HepG2 (cell line): ENCODE data around the gene TRIM66. TPM values are rescaled to one million over a fixed set of nuclear protein-coding genes. Genes with fewer than 3 reads are reported as not detected.

ENCODE experiments used
- EHMT2 ChIP-seq: fragments of 200-600 bp; sonication (generic); IDR thresholded peaks from 2 replicates; pipeline ENCODE4 v1.7.0; 2017; ENCODE audit warnings: antibody characterized with exemption, low read depth, low read length, borderline replicate concordance
- FOXO1 ChIP-seq: sonication (generic); formaldehyde crosslinking; IDR thresholded peaks from 2 replicates; pipeline ENCODE4 v1.4.0; 2020; ENCODE audit warnings: missing genetic modification reagents
- GATA4 ChIP-seq: sonication (generic); IDR thresholded peaks from 2 replicates; pipeline ENCODE4 v1.6.1; 2016; ENCODE audit warnings: antibody characterized with exemption, low read depth, borderline replicate concordance
- GATAD1 ChIP-seq: IDR thresholded peaks from 2 replicates; pipeline ENCODE4 v1.6.1; 2016; ENCODE audit warnings: missing genetic modification reagents, missing compliant biosample characterization
- HOXA7 ChIP-seq: sonication (generic); formaldehyde crosslinking; IDR thresholded peaks from 2 replicates; pipeline ENCODE4 v1.8.1; 2022; ENCODE audit warnings: mild to moderate bottlenecking, missing genetic modification reagents, moderate library complexity
- JARID2 ChIP-seq: sonication (generic); formaldehyde crosslinking; IDR thresholded peaks from 2 replicates; pipeline ENCODE4 v1.8.1; 2023; ENCODE audit warnings: missing genetic modification reagents, inconsistent platforms; ENCODE audit not compliant: insufficient replicate concordance
- JUNB ChIP-seq: sonication (generic); formaldehyde crosslinking; IDR thresholded peaks from 2 replicates; pipeline ENCODE4 v1.8.0; 2022; ENCODE audit warnings: missing genetic modification reagents, mild to moderate bottlenecking, borderline replicate concordance
- ZFX ChIP-seq: sonication (generic); formaldehyde crosslinking; IDR thresholded peaks from 2 replicates; pipeline ENCODE4 v1.4.0; 2020; ENCODE audit warnings: mild to moderate bottlenecking, low read depth, missing genetic modification reagents, moderate library complexity
- ZNF24 ChIP-seq: fragments of 450-650 bp; IDR thresholded peaks from 2 replicates; pipeline ENCODE4 v1.6.1; 2017; ENCODE audit warnings: antibody characterized with exemption, mild to moderate bottlenecking
- ZNF75D ChIP-seq: sonication (generic); formaldehyde crosslinking; IDR thresholded peaks from 2 replicates; pipeline ENCODE4 v1.8.1; 2023; ENCODE audit warnings: missing genetic modification reagents, mild to moderate bottlenecking, borderline replicate concordance
- ZNF772 ChIP-seq: sonication (generic); formaldehyde crosslinking; IDR thresholded peaks from 2 replicates; pipeline ENCODE4 v1.5.0; 2020; ENCODE audit warnings: mild to moderate bottlenecking, missing genetic modification reagents
- polyA plus RNA-seq, 8 experiments: library from polyadenylated mRNA; depleted of rRNA in 3 of 8; stranded (reverse) in 7 of 8; unstranded in 1 of 8; fragments of >200 nt; fragmentation: Illumina TruSeq in 4 of 8; extraction: Trizol in 4 of 8; gene quantifications; 2 replicates each; pipeline versions ENCODE4 v1.2.1 to v1.2.3, GENCODE V29; 2011 to 2016; ENCODE audit warnings: low read depth in 4 of 8, missing spikeins in 1 of 8, mixed read lengths in 1 of 8; ENCODE audit not compliant: insufficient read depth in 1 of 8
- total RNA-seq, 5 experiments: library from RNA; depleted of rRNA; stranded (reverse); fragments of >200 nt; fragmentation: Illumina TruSeq; extraction: Trizol; gene quantifications; 2 replicates each; pipeline ENCODE4 v1.2.3, GENCODE V29; 2016; ENCODE audit warnings: low read depth in 1 of 5
- TF ChIP-seq, protein P1 (sequence below), 2 experiments: sonication (generic) in 1 of 2; formaldehyde crosslinking in 1 of 2; IDR thresholded peaks; 2 replicates each; pipeline versions ENCODE4 v1.5.1 to v1.6.1; 2011 to 2020; ENCODE audit warnings: borderline replicate concordance in 1 of 2, low read depth in 1 of 2, low read length in 1 of 2, mild to moderate bottlenecking in 1 of 2, missing genetic modification reagents in 1 of 2, moderate library complexity in 1 of 2
- TF ChIP-seq, protein P2 (sequence below): sonication (generic); formaldehyde crosslinking; IDR thresholded peaks from 2 replicates; pipeline ENCODE4 v1.8.0; 2022; ENCODE audit warnings: mild to moderate bottlenecking, missing genetic modification reagents; ENCODE audit not compliant: insufficient replicate concordance

Gene TRIM66
- total and polyA plus RNA-seq, 2 of the 13 experiments (the other 11 are each of a cell fraction or from before 2014, with no cell fraction given): 4.9 to 6.1 TPM

DNA sequence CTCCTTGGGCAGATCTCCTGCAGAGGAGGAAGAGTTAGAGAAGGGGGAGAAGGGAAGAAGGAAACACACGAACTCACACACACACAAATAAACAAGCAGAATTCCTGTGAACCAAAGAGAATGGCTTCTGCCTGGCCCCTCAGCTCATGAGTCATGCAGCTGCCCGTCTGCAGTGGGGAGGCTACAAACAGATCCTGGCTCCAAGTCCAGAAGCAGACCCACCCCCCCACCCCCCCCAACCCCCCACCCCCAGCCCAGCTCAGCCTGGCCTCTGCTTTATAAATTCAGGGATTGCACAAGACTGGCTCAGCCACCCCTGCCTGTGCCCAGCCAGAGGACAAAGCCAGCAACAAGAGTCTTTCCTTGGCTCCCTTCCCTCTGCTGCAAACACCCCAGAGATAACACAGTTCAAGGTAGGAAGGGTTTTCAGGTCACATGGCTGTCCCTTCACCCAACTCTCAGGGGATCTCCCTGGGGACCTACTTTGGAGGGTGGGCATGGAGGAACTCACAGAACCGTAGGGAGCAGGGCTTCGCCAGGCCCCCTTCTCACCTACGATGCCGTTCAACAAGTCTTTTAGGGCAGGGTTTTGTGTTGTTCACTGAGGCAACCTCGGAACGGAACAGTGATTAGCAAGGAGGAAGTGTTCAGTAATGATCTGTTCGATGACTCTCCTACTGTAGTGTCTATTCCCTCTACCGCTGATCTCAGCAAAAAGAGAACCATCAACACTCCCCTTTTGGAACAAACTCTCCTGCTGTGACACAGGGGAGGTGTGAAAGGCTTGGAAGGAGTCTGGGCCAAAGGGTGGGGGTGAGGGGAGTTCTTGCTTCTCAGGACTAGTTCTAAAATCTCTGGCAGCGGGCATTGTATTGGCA lies 35.6 kb upstream of the TRIM66 start (continued):
- peak; percentile 53; the same call in 1 of the 2 replicates for TF ChIP-seq JUNB (CRISPR knock-in tag)
- TF ChIP-seq, protein P1, sequence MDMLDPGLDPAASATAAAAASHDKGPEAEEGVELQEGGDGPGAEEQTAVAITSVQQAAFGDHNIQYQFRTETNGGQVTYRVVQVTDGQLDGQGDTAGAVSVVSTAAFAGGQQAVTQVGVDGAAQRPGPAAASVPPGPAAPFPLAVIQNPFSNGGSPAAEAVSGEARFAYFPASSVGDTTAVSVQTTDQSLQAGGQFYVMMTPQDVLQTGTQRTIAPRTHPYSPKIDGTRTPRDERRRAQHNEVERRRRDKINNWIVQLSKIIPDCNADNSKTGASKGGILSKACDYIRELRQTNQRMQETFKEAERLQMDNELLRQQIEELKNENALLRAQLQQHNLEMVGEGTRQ (IDR thresholded peaks at IDR 0.05; ENCODE audit: low read depth, low read length): 0 out of 2 replicates have a peak, but pooled peaks have one; percentile 18
- TF ChIP-seq, protein P1 (CRISPR knock-in tag; IDR thresholded peaks at IDR 0.05; ENCODE audit: borderline replicate concordance): no peak
- TF ChIP-seq GATA4: no peak
- TF ChIP-seq HOXA7 (CRISPR knock-in tag): no peak
- TF ChIP-seq JARID2: peak; percentile 2
- TF ChIP-seq EHMT2: no peak
- peak; percentile 24; the same call in 1 of the 2 replicates for TF ChIP-seq FOXO1
- no peak for TF ChIP-seq ZNF75D
- TF ChIP-seq, protein P2, sequence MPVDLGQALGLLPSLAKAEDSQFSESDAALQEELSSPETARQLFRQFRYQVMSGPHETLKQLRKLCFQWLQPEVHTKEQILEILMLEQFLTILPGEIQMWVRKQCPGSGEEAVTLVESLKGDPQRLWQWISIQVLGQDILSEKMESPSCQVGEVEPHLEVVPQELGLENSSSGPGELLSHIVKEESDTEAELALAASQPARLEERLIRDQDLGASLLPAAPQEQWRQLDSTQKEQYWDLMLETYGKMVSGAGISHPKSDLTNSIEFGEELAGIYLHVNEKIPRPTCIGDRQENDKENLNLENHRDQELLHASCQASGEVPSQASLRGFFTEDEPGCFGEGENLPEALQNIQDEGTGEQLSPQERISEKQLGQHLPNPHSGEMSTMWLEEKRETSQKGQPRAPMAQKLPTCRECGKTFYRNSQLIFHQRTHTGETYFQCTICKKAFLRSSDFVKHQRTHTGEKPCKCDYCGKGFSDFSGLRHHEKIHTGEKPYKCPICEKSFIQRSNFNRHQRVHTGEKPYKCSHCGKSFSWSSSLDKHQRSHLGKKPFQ (CRISPR knock-in tag): no peak
- TF ChIP-seq GATAD1 (CRISPR knock-in tag): 0 out of 2 replicates have a peak, but pooled peaks have one; percentile 22
- TF ChIP-seq ZNF24: no peak
- no peak; the same call in 1 of the 2 replicates for TF ChIP-seq ZFX (CRISPR knock-in tag)
- 0 out of 2 replicates have a peak, but pooled peaks have one; percentile 38 for TF ChIP-seq ZNF772 (CRISPR knock-in tag)
